ENCODE measurements around the gene CTNNA3.

DNA sequence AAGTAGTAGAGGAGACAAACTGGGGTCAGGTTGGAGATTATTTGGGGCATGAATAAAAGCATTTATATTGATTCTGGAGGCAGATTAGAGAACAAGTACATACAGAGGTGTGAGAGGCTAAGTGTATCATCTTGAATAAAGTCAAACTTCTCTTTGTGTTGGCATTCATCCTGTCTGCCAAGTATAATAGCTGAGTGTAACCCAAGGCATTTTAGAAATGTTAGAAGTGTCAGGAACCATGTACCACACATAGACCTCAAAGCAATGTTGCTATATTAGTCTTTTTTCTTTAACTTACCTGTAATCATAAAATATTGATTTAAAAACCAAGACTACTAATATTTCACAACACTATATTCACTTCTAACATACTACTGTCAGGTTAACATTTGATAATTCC lies 826.4 kb downstream of the CTNNA3 start:
- no peak for TF ChIP-seq POLR2A (IDR thresholded peaks at IDR 0.05)
- TF ChIP-seq, protein P1, sequence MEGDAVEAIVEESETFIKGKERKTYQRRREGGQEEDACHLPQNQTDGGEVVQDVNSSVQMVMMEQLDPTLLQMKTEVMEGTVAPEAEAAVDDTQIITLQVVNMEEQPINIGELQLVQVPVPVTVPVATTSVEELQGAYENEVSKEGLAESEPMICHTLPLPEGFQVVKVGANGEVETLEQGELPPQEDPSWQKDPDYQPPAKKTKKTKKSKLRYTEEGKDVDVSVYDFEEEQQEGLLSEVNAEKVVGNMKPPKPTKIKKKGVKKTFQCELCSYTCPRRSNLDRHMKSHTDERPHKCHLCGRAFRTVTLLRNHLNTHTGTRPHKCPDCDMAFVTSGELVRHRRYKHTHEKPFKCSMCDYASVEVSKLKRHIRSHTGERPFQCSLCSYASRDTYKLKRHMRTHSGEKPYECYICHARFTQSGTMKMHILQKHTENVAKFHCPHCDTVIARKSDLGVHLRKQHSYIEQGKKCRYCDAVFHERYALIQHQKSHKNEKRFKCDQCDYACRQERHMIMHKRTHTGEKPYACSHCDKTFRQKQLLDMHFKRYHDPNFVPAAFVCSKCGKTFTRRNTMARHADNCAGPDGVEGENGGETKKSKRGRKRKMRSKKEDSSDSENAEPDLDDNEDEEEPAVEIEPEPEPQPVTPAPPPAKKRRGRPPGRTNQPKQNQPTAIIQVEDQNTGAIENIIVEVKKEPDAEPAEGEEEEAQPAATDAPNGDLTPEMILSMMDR (IDR thresholded peaks at IDR 0.05) = no peak

Data from right lobe of liver (tissue), 4 donors.